CD1c-positive myeloid dendritic cell (primary cell): Measurements from ENCODE around the gene RAB8B.

Experiments
- DNase-seq: peaks from one replicate; pipeline ENCODE4 v3.0.0-alpha.2; 2016; ENCODE audit errors: extremely low spot score

The RAB8B gene

GRCh38 chr15:63185206-63185605, 4.2 kb upstream of the RAB8B start:
- no peak for DNase-seq

DNA sequence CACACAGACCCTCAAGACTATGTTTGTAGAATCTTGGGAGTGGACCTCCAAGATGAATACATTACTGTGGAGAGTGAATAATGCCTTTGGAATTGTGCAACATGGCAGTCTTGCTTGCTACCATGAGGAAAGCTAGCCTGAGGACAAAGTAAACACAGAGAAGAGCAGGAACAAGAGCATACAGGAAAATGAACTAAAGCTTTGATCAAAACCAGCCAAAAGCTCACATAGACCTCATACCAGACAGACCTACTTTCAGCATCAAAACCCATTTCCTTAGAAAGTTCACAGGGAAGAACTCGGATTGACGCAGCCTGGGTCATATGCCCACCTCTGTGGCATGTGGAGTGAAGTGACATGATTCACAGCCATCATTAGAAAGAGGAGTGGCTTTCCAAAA, 3.3 kb upstream of the RAB8B start:
- DNase-seq = no peak

GRCh38 chr15:63187589-63188226, 1.7 kb upstream of the RAB8B start:
- DNase-seq = no peak

DNA sequence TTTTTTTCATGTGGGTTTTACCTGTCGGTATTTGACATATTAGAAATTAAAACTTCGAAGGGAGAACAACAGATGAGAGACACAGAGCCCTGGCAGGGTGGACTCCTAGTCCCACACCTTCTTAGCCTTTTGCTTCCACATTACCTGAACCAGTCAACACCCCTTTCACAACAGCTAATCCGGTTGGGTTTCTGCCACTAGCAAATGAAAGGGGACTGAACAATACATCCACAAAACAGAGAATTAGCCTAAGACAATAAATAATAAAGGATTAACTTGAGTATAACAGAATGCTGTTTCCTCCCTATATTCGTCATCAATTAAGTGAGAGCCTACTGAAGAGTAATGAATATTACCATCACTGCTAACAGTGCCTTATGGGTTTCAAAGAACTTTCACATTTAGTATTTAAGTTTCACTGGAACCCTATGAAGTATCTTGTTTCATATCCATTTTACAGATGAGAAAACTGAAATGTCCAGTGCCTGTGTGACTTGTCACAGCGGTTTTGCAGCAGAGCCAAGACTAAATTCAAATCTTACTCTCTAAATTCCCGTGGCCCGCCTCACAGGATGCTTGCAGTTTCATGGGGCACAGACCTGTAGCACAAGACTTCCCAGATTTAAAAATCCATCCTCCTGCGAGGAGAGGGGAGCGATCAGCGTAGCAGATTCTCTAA, 1.0 kb upstream of the RAB8B start:
- no peak for DNase-seq

- peak; percentile 67 for DNase-seq
These were observed 749 bp downstream of the RAB8B start for GRCh38 chr15:63189941-63190768.

DNA sequence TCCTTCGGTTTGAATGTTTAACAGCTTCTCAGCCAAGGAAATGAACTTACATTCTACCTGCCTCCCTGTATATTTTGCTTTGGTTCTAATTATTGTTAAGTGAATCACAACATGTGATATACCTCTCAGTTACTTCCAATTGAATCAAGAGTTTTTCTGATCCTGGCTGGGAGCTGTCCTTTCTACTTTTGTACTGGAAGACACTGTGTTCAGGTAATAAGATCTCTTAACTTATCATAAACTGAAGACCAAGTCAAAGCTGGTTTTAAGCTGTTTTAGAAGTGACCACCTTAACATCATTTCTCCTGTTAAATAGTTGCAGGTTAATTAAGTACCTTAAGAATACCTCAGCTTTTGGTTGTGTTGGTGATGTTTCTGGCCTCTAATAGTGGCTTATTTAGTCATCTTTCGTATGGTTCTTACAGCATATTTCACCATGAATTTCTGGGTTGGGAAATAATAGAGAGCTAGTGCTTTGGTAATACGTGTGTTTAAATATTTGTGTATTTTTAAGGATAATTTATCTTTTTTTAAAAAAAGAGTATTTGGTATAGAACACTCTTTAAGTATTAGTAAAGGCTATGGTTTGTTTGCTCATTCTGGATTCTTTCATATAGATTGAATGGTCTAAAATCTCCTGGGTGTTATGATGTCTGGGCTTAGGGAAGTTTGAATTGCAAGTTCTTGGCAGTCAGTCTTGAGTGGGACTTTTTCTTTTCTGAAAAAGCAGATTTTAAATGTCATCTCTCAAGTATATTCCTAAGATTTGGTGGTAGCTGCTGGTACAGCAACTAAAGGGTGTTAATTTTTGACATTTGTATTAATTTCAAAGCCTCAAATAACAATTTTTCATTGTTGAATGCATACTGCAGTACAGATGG, 1.6 kb downstream of the RAB8B start:
- DNase-seq = peak; percentile 41

DNA sequence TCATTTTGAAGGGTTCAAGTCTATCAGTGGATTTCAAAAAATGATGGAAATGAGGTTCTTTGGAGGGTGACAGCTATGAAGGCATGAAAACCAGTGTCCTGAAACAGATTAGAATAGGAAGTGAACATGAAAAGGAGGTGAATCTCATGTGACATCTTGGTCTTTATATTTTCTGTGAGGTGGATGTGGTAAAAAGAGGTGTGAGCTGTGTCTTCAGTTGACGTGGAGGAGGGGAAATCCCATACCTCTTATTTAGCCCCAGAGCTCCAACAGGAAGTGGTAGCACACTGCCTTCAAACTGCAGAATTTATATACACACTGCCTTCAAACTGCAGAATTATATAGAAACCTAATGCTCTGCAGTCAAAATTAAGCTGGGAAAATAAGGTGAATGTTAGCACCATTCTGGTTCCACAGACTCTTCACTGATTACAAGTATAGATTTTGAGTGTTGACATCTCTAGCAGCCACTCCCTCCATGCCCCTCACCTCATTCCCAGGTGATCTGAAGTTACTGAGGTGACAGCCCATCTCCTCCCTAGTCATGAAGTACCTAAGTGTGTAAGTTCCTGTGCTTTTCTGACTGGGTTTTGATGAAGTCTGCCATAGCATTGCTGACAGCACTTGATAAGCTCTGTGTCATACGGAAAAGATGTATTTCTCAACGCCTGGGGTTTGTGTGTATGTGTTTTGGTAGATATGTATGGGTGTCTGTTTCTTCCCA, 2.7 kb downstream of the RAB8B start:
- DNase-seq = peak; percentile 76

DNA sequence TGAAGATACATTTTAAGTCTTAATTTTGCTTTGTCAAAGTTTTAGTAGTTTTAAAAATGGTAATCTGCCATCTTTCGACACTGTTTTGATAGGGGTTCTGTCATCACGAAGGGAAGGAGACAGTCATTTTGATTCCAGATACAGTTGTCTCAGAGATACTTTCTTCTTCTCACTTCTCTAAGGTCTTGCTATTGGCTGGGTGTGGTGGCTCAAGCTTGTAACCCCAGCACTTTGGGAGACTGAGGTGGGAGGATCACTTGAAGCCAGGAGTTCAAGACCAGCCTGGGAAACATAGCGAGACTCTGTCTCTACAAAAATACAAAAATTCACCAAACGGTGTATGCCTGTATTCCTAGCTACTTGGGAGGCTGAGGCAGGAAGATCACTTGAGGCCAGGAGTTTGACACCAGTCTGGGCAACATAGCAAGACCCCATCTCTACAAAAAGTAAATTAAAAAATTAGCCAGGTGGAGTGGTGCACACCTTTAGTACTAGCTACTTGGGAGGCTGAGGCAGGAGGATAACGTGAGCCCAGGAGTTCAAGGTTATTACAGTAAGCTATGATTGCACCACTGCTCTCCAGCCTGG, 3.3 kb downstream of the RAB8B start:
- DNase-seq = peak; percentile 30

GRCh38 chr15:63194302-63194701, 4.9 kb downstream of the RAB8B start:
- no peak for DNase-seq

DNA sequence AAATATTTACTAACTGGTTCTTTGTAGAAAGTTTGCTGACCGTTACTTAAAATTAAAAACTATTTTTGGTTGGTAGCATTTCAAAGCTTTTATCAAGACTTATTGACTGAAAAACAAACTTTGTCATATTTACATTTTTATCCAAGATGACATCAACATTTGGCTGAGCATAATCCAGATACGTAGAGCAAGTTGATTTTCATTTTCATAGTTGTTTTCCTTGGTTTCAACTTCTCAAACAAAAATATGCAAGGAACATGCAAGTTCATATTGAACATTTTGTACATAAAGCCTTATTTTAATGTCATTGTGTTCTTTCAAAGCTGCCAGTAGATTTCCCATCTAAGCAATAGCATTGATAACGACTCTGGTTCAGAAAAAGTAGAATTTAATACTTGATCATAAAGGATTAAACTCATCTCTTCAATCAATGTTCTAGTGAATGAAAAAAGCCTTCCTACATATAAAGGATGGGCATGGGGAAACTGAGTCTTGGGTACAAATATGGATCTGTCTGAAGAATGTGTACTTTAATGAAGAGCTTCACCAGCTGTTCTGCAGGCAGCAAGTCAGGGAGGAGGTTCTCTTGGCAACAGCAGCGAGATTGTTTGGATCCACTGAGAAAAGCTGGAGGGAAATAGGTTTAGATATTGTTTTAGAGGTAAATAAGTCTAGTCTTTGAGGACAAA, 5.6 kb downstream of the RAB8B start:
- no peak for DNase-seq

DNA sequence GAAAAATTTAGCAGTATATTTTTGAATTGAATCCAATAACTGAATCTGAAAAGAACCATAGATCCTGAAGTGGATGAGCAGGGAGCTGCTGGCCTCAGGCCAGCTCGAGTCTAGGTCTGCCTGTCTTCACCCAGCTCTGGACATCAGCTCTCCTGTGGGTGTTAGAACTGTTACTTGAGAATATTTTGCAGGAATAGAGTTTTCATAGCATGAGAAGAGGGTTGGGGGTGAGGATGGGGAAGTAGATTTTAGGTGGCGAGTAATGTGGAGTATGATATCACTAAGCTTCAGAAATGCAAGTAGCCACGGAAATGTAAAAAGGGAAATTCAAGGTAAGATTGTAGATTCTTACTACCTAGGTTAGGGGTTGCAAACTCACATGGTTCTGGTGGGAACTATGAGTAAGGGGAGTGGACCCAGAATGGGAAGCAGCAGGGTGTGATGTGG, 6.2 kb downstream of the RAB8B start:
- peak; percentile 55 for DNase-seq

DNA sequence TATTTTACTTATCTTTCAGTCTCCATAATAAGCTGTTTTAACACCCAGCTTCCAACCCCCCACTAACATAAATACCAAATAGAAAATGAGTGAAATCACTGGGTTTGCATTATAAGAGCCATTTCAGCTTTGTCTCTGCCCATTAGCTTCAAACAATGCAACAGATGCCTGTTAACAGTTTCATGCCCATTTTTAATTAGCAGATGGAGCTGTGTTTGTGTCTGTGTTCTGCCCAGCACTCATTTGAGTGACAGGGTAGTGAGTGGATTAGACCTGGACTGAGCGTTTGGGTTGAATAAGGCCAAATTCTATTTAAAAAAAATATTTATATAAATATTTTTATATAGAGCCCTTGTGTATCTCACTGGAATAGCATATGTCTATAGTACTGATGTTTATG, 7.4 kb downstream of the RAB8B start:
- DNase-seq = no peak

DNA sequence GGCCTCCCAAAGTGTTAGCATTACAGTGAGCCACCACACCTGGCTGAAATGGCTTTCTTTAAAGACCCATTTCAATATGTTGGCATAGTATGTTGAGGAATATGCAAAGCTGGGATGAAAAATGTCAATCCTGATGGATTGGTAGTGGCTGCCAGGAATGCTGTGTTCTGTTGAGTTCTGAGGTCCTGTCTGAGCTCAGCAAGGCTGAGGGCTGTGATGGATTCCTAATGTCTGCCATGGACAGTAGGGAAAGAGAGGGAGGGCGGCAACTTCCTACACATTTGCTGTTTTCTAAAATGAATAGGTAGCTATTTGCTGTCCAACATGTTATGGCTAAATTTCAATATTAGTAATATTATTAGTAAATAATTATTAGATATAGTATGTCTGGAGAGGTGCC, 8.2 kb downstream of the RAB8B start:
- no peak for DNase-seq

GRCh38 chr15:63198371-63199250, 9.2 kb downstream of the RAB8B start:
- no peak for DNase-seq

GRCh38 chr15:63200464-63201249, 11.3 kb downstream of the RAB8B start:
- no peak for DNase-seq

DNA sequence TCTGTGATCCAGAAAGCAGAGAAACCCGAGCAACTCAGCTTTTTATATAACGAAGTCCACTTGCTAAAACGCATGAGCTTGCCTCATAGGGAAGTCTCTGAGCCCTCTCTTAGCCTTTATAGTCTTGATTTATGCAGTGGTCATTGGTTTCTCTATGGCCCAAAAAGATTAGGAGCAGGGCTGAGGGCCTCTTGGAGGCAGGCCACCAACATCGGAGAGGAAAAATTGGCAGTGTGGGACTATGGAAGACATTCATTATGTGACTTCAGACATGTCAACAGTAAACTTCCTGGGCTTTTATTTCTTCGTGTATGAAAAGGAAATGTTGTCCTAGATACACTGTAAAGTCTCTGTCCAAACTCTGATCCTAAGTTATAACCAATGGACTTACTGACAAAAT, 13.5 kb downstream of the RAB8B start:
- no peak for DNase-seq

- peak; percentile 58 for DNase-seq
These were observed 14.2 kb downstream of the RAB8B start for GRCh38 chr15:63203451-63204090.

- no peak for DNase-seq
These were observed 16.7 kb downstream of the RAB8B start for GRCh38 chr15:63206079-63206478.
